BLaER1 treated with 17β-estradiol and CSF1 and Interleukin-3, amounts not matched to agents 10 nM and 100 nM (cell line): ENCODE measurements around the gene PPP2R2B.

ENCODE experiments used
- H3K27ac ChIP-seq, 11 experiments: shearing (Covaris generic); formaldehyde crosslinking; 2 replicates each; pipeline ENCODE4 v1.8.1; 2022
- H3K27me3 ChIP-seq, 11 experiments: shearing (Covaris generic); formaldehyde crosslinking; 2 replicates each; pipeline ENCODE4 v1.8.1; 2022
- H3K36me3 ChIP-seq, 11 experiments: shearing (Covaris generic); formaldehyde crosslinking; 2 replicates each; pipeline ENCODE4 v1.8.1; 2022
- H3K4me1 ChIP-seq, 10 experiments: shearing (Covaris generic); formaldehyde crosslinking; 2 replicates each; pipeline ENCODE4 v1.8.1; 2022
- H3K4me2 ChIP-seq, 11 experiments: shearing (Covaris generic); formaldehyde crosslinking; 2 replicates each; pipeline ENCODE4 v1.8.1; 2022
- H3K4me3 ChIP-seq, 10 experiments: shearing (Covaris generic); formaldehyde crosslinking; 2 replicates each; pipeline ENCODE4 v1.8.1; 2022
- H3K9ac ChIP-seq, 11 experiments: shearing (Covaris generic); formaldehyde crosslinking; 2 replicates each; pipeline ENCODE4 v1.8.1; 2022
- H3K9me3 ChIP-seq, 11 experiments: shearing (Covaris generic); formaldehyde crosslinking; replicated peaks in 1 of 11; 2 replicates each; pipeline ENCODE4 v1.8.1; 2022
- H4K20me1 ChIP-seq, 11 experiments: shearing (Covaris generic); formaldehyde crosslinking; 2 replicates each; pipeline ENCODE4 v1.8.1; 2022
- Cebpa-rat ChIP-seq, 11 experiments: shearing (Covaris generic); IDR thresholded peaks; 2 replicates each; pipeline ENCODE4 v1.8.1; 2022

The PPP2R2B gene

GRCh38 chr5:146633323-146633764 is 245.2 kb downstream of the PPP2R2B start:
- no peak overlapping the region for H3K4me3 ChIP-seq
- TF ChIP-seq Cebpa-rat (IDR thresholded peaks at IDR 0.05) = no peak
- H3K36me3 ChIP-seq = no peaks in the 10 kb centered on the region
- H3K4me2 ChIP-seq = no peak overlapping the region
- no peak overlapping the region for H3K9ac ChIP-seq
- no peaks in the 10 kb centered on the region for H3K9me3 ChIP-seq
- no peaks in the 10 kb centered on the region for H3K27me3 ChIP-seq
- no peaks in the 10 kb centered on the region for H3K4me1 ChIP-seq
- no peak overlapping the region for H3K27ac ChIP-seq
- H4K20me1 ChIP-seq = no peaks in the 10 kb centered on the region

DNA sequence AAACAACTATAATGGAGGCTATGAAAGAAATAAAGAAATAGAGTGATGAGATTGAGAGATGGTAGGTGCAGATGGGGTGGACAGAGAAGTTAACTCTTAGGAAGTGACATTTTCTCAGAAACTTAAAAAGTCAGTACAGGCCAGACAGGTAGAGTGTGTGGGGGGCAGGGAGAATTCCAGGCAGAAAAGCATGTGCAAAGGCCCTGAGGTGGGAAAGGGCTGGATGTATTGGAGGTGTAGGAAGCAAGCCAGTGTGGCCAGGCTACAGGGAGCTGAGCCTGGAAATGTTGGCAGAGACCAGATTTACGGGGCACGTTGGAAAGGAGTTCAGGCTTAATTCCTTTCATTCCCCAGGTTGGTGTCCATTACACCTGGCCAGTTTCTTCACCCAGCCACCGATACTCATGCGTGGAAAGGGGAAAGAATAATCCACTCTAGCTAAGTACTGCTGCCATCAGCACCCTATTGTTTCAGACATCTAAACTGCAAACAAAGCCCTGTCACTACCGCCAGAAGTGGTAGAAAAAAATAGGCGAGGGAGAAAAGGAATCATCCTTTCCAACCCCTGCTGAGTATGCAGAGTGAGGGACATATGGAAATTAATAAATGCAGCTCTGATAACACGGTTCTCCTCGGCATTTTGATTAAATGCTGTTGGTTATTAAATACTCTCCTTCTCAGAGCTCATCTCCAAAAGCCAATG is 245.8 kb downstream of the PPP2R2B start:
- H3K4me1 ChIP-seq = no peaks in the 10 kb centered on the region
- no peak overlapping the region for H3K4me2 ChIP-seq
- no peak overlapping the region for H3K9ac ChIP-seq
- H4K20me1 ChIP-seq = no peaks in the 10 kb centered on the region
- H3K4me3 ChIP-seq = no peak overlapping the region
- no peaks in the 10 kb centered on the region for H3K36me3 ChIP-seq
- no peaks in the 10 kb centered on the region for H3K27me3 ChIP-seq
- H3K9me3 ChIP-seq = no peaks in the 10 kb centered on the region
- no peak for TF ChIP-seq Cebpa-rat (IDR thresholded peaks at IDR 0.05)
- H3K27ac ChIP-seq = no peak overlapping the region

- Histone ChIP-seq H4K20me1 (no peaks in the 10 kb centered on the region), H3K4me1 (no peaks in the 10 kb centered on the region), H3K4me2 (no peak overlapping the region), H3K27ac (no peak overlapping the region), H3K9me3 (no peaks in the 10 kb centered on the region), H3K9ac (no peak overlapping the region), H3K36me3 (no peaks in the 10 kb centered on the region), H3K27me3 (no peaks in the 10 kb centered on the region), H3K4me3 (no peak overlapping the region)
- TF ChIP-seq Cebpa-rat (IDR thresholded peaks at IDR 0.05) = no peak
Measured at GRCh38 chr5:146630472-146630871, 248.1 kb downstream of the PPP2R2B start.

GRCh38 chr5:146628950-146629349 is 249.6 kb downstream of the PPP2R2B start:
- Histone ChIP-seq H3K27me3 (no peaks in the 10 kb centered on the region), H4K20me1 (no peaks in the 10 kb centered on the region), H3K4me3 (no peak overlapping the region), H3K4me2 (no peak overlapping the region), H3K9ac (no peak overlapping the region), H3K9me3 (no peaks in the 10 kb centered on the region), H3K27ac (no peak overlapping the region), H3K4me1 (no peaks in the 10 kb centered on the region), H3K36me3 (no peaks in the 10 kb centered on the region)
- TF ChIP-seq Cebpa-rat (IDR thresholded peaks at IDR 0.05) = no peak

- no peaks in the 10 kb centered on the region for H3K27me3 ChIP-seq
- no peaks in the 10 kb centered on the region for H4K20me1 ChIP-seq
- TF ChIP-seq Cebpa-rat (IDR thresholded peaks at IDR 0.05) = no peak
- H3K4me1 ChIP-seq = no peaks in the 10 kb centered on the region
- no peak overlapping the region for H3K4me2 ChIP-seq
- H3K36me3 ChIP-seq = no peaks in the 10 kb centered on the region
- no peak overlapping the region for H3K27ac ChIP-seq
- no peak overlapping the region for H3K9ac ChIP-seq
- H3K9me3 ChIP-seq = no peaks in the 10 kb centered on the region
- no peak overlapping the region for H3K4me3 ChIP-seq
Measured at GRCh38 chr5:146626936-146627335, 251.6 kb downstream of the PPP2R2B start.

DNA sequence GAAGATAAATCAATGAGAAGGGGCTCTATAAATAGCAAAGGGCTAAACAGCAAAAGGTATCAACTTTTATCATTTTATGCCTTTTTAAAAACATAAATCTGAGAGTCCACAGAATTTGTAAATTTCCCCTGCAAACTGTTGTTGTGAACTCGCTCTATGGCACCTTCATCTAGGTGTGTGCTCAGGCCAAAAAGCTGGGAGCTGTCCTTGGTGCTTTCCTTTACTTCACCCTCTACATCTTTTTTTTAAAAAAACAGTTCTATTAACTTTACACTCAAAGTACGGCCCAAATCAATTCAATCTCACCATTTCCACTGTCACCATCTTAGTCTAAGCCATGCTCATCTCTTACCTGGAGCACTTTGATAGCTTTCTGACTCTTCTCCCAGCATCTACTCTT is 254.4 kb downstream of the PPP2R2B start:
- no peaks in the 10 kb centered on the region for H3K9me3 ChIP-seq
- TF ChIP-seq Cebpa-rat (IDR thresholded peaks at IDR 0.05) = no peak
- no peak overlapping the region for H3K4me2 ChIP-seq
- H3K27ac ChIP-seq = no peak overlapping the region
- no peak overlapping the region for H3K9ac ChIP-seq
- no peak overlapping the region for H3K4me3 ChIP-seq
- no peaks in the 10 kb centered on the region for H3K36me3 ChIP-seq
- H3K4me1 ChIP-seq = no peaks in the 10 kb centered on the region
- H3K27me3 ChIP-seq = no peaks in the 10 kb centered on the region
- H4K20me1 ChIP-seq = no peaks in the 10 kb centered on the region

- Histone ChIP-seq H3K27me3 (no peaks in the 10 kb centered on the region), H3K4me1 (no peaks in the 10 kb centered on the region), H4K20me1 (no peaks in the 10 kb centered on the region), H3K4me2 (no peak overlapping the region), H3K27ac (no peak overlapping the region), H3K9me3 (no peaks in the 10 kb centered on the region), H3K9ac (no peak overlapping the region), H3K4me3 (no peak overlapping the region), H3K36me3 (no peaks in the 10 kb centered on the region)
- TF ChIP-seq Cebpa-rat (IDR thresholded peaks at IDR 0.05) = no peak
Measured at GRCh38 chr5:146623666-146624065, 254.9 kb downstream of the PPP2R2B start.

DNA sequence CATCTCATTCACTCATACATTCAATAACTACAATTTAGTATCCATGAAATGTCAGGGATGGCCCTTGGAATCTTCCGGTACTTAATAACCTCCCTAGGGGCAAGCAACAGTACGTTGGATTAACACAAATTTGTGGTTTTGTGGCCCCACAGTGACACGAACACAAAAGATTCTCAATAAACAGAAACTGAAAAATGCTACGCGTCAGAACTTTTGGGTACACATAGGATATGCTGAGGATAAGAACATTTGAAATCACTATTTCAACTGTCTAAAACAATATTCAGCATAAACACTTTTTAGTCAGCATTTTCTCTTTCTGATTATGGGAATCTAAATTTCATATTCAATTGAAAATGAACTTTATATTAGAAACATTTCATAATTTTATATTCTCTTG is 255.5 kb downstream of the PPP2R2B start:
- no peaks in the 10 kb centered on the region for H3K36me3 ChIP-seq
- no peaks in the 10 kb centered on the region for H3K27me3 ChIP-seq
- no peak overlapping the region for H3K9ac ChIP-seq
- H3K9me3 ChIP-seq = no peaks in the 10 kb centered on the region
- no peak overlapping the region for H3K4me2 ChIP-seq
- H4K20me1 ChIP-seq = no peaks in the 10 kb centered on the region
- H3K27ac ChIP-seq = no peak overlapping the region
- TF ChIP-seq Cebpa-rat (IDR thresholded peaks at IDR 0.05) = no peak
- no peak overlapping the region for H3K4me3 ChIP-seq
- H3K4me1 ChIP-seq = no peaks in the 10 kb centered on the region

GRCh38 chr5:146622391-146622790 is 256.2 kb downstream of the PPP2R2B start:
- no peak for TF ChIP-seq Cebpa-rat (IDR thresholded peaks at IDR 0.05)
- H3K4me2 ChIP-seq = no peak overlapping the region
- no peaks in the 10 kb centered on the region for H3K4me1 ChIP-seq

GRCh38 chr5:146620669-146621051 is 257.9 kb downstream of the PPP2R2B start:
- no peaks in the 10 kb centered on the region for H3K27me3 ChIP-seq
- no peak overlapping the region for H3K9ac ChIP-seq
- H3K4me2 ChIP-seq = no peak overlapping the region
- peaks cover 3 to 13% (median 6%) of the 10 kb centered on the region in 11 experiments; a peak in 18 of 22 replicates for H3K9me3 ChIP-seq
- no peaks in the 10 kb centered on the region for H4K20me1 ChIP-seq
- H3K36me3 ChIP-seq = no peaks in the 10 kb centered on the region
- H3K4me1 ChIP-seq = no peaks in the 10 kb centered on the region
- H3K4me3 ChIP-seq = no peak overlapping the region
- TF ChIP-seq Cebpa-rat (IDR thresholded peaks at IDR 0.05) = no peak
- no peak overlapping the region for H3K27ac ChIP-seq

More at GRCh38 chr5:146622391-146622790, 256.2 kb downstream of the PPP2R2B start:
- Histone ChIP-seq H3K9me3 (no peaks in the 10 kb centered on the region), H3K27ac (no peak overlapping the region), H3K36me3 (no peaks in the 10 kb centered on the region), H3K4me3 (no peak overlapping the region), H3K27me3 (no peaks in the 10 kb centered on the region), H4K20me1 (no peaks in the 10 kb centered on the region), H3K9ac (no peak overlapping the region)
